Measurements from ENCODE around the gene MTO1.
"Not testable (repeated sequence)": the region's sequence is repeated elsewhere in the genome, so short reads cannot be mapped to it uniquely, and the experiment has no call there.

MTO1 gene

DNA sequence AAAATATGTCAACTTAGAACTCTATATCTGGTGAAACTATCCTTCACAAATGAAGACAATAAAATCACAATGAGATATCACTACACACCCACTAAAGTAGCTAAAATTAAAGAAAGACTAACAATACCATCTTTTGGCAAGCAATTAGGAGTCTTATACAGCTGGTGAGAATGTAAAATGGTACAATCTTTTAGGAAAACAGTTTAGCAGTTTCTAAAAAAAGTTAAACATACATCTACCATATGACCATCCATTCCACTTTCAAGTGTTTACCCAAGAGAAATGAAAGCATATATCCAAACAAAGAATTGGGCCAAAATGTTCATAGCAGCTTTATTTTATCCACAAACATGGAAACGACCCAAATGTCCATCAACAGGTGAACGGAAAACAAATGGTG lies 73.1 kb downstream of the MTO1 start:
- Mint-ChIP-seq H3K9me3 (no peaks in the 10 kb centered on the region), H3K36me3 (ENCODE audit: low read depth) (no peaks in the 10 kb centered on the region), H3K4me1 (ENCODE audit: low read depth) (no peaks in the 10 kb centered on the region), H3K4me3 (no peak overlapping the region), H3K27me3 (ENCODE audit: low read depth) (peaks cover 15% of the 10 kb centered on the region), H3K27ac (no peak overlapping the region)

GRCh38 chr6:73537677-73538076 lies 76.1 kb downstream of the MTO1 start:
- H3K27me3 Mint-ChIP-seq (ENCODE audit: low read depth), result peaks cover 8% of the 10 kb centered on the region
- no peaks in the 10 kb centered on the region for H3K9me3 Mint-ChIP-seq
- H3K4me3 Mint-ChIP-seq, result no peak overlapping the region
- H3K27ac Mint-ChIP-seq, result no peak overlapping the region
- no peaks in the 10 kb centered on the region for H3K36me3 Mint-ChIP-seq (ENCODE audit: low read depth)
- no peaks in the 10 kb centered on the region for H3K4me1 Mint-ChIP-seq (ENCODE audit: low read depth)

DNA sequence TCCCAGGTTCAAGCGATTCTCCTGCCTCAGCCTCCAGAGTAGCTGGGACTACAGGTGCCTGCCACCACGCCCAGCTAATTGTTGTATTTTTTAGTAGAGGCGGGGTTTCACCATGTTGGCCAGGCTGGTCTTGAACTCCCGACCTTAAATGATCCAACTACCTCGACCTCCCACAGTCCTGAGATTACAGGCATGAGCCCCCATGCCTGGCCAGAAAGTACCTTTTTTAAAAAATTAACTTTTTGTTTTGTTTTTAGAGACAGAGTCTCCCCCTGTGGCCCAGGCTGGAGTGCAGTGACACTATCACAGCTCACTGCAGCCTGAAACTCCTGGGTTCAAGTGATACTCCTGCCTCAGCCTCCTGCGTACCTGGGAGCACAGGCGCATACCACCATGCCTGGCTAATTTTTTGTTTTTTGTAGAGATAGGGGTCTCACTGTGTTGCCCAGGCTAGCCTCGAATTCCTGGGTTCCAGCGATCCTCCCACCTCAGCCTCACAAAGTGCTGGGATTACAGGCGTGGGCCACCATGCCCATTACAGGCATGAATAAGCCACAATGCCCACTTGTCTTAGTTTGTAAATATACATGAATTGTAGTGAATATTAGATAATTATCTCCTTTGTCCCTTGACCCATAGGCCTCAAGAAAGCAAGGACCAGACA lies 76.7 kb downstream of the MTO1 start:
- Mint-ChIP-seq H3K4me3 (no peak overlapping the region), H3K27ac (no peak overlapping the region), H3K4me1 (ENCODE audit: low read depth) (no peaks in the 10 kb centered on the region), H3K27me3 (ENCODE audit: low read depth) (peaks cover 8% of the 10 kb centered on the region), H3K9me3 (no peaks in the 10 kb centered on the region), H3K36me3 (ENCODE audit: low read depth) (no peaks in the 10 kb centered on the region)

GRCh38 chr6:73542481-73542880 lies 80.9 kb downstream of the MTO1 start:
- H3K4me1 Mint-ChIP-seq (ENCODE audit: low read depth); H3K4me3 Mint-ChIP-seq; H3K27me3 Mint-ChIP-seq (ENCODE audit: low read depth): not testable (repeated sequence)

GRCh38 chr6:73542891-73543290 lies 81.4 kb downstream of the MTO1 start:
- H3K27ac Mint-ChIP-seq, result no peak overlapping the region
- peaks cover 6% of the 10 kb centered on the region for H3K27me3 Mint-ChIP-seq (ENCODE audit: low read depth)
- H3K36me3 Mint-ChIP-seq (ENCODE audit: low read depth), result no peaks in the 10 kb centered on the region
- no peaks in the 10 kb centered on the region for H3K9me3 Mint-ChIP-seq
- H3K4me3 Mint-ChIP-seq, result no peak overlapping the region
- H3K4me1 Mint-ChIP-seq (ENCODE audit: low read depth), result no peaks in the 10 kb centered on the region

More at GRCh38 chr6:73542481-73542880, 80.9 kb downstream of the MTO1 start:
- H3K27ac Mint-ChIP-seq; H3K36me3 Mint-ChIP-seq (ENCODE audit: low read depth); H3K9me3 Mint-ChIP-seq: not testable (repeated sequence)

GRCh38 chr6:73547036-73547435 lies 85.5 kb downstream of the MTO1 start:
- Mint-ChIP-seq H3K27me3 (ENCODE audit: low read depth) (peaks cover 6% of the 10 kb centered on the region), H3K36me3 (ENCODE audit: low read depth) (no peaks in the 10 kb centered on the region), H3K27ac (no peak overlapping the region), H3K4me1 (ENCODE audit: low read depth) (no peaks in the 10 kb centered on the region), H3K4me3 (no peak overlapping the region), H3K9me3 (no peaks in the 10 kb centered on the region)

DNA sequence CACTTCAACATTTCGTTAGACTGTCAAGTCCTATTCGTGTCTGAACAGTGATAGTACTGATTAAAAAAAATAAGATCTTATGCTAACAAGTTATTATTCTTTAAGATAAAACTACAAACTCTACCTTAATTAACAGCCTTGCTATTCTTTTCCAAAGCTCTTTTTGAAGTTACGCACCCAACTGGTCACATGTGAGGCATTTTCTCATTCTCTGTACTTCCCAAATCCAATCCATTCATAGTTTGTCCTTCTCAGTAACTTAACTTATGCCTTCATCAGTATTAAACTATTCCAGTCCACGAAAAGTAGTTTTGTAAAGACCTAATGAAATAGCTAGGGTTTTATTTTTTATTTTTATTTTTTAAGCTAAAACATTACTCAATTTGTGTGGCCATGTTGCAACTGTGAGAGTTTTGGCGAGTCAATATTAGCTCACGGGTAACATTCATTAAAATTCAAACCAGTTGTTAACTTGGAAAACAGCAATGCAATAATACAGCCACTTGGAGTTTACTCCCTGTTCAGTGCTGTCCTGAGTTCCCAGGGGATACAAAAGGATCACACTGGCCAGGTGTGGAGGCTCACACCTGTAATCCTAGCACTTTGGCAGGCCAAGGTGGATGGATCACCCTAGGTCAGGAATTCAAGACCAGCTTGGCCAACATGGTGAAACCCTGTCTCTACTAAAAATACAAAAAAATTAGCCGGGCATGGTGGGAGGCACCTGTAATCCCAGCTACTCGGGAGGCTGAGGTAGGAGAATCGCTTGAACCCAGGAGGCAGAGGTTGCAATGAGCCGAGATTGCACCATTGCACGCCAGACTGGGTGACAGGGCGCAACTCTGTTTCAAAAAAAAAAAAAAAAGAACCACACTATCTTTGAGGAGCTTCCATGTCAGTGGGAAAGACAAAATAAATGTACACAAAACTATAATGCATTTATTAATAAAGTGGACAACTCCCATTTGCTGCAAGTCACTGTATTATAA lies 87.2 kb downstream of the MTO1 start:
- no peaks in the 10 kb centered on the region for H3K9me3 Mint-ChIP-seq
- H3K4me3 Mint-ChIP-seq, result no peak overlapping the region
- H3K27ac Mint-ChIP-seq, result no peak overlapping the region
- peaks cover 6% of the 10 kb centered on the region for H3K27me3 Mint-ChIP-seq (ENCODE audit: low read depth)
- no peaks in the 10 kb centered on the region for H3K36me3 Mint-ChIP-seq (ENCODE audit: low read depth)
- H3K4me1 Mint-ChIP-seq (ENCODE audit: low read depth), result no peaks in the 10 kb centered on the region

- H3K4me1 Mint-ChIP-seq (ENCODE audit: low read depth); H3K27ac Mint-ChIP-seq; H3K4me3 Mint-ChIP-seq; H3K9me3 Mint-ChIP-seq; H3K36me3 Mint-ChIP-seq (ENCODE audit: low read depth); H3K27me3 Mint-ChIP-seq (ENCODE audit: low read depth): not testable (repeated sequence)
Measured at GRCh38 chr6:73551115-73551514, 89.6 kb downstream of the MTO1 start.

GRCh38 chr6:73555380-73555949 lies 93.9 kb downstream of the MTO1 start:
- H3K36me3 Mint-ChIP-seq (ENCODE audit: low read depth); H3K27ac Mint-ChIP-seq; H3K4me3 Mint-ChIP-seq; H3K27me3 Mint-ChIP-seq (ENCODE audit: low read depth); H3K9me3 Mint-ChIP-seq; H3K4me1 Mint-ChIP-seq (ENCODE audit: low read depth): not testable (repeated sequence)

- no peaks in the 10 kb centered on the region for H3K36me3 Mint-ChIP-seq (ENCODE audit: low read depth)
- H3K4me3 Mint-ChIP-seq, result no peak overlapping the region
- no peak overlapping the region for H3K27ac Mint-ChIP-seq
- no peaks in the 10 kb centered on the region for H3K9me3 Mint-ChIP-seq
- peaks cover 3% of the 10 kb centered on the region for H3K4me1 Mint-ChIP-seq (ENCODE audit: low read depth)
- H3K27me3 Mint-ChIP-seq (ENCODE audit: low read depth), result no peaks in the 10 kb centered on the region
Measured at GRCh38 chr6:73556836-73557235, 95.3 kb downstream of the MTO1 start.

Data from T-helper 1 cell treated with Interleukin-12 subunit alpha and Interleukin-12 subunit beta and Interleukin-4 antibody, amounts not matched to agents 30 μg/mL and 1 μg/mL, for 36 hours (primary cell).